ENCODE data around the gene TLR9. TPM values are rescaled to one million over a fixed set of nuclear protein-coding genes. Genes with fewer than 3 reads are reported as not detected.
A peak's percentile ranks its signal among the peaks of the same experiment; 100 is the strongest.

Gene TLR9
- total RNA-seq, 1 donor from 2014 or later = not detected

DNA sequence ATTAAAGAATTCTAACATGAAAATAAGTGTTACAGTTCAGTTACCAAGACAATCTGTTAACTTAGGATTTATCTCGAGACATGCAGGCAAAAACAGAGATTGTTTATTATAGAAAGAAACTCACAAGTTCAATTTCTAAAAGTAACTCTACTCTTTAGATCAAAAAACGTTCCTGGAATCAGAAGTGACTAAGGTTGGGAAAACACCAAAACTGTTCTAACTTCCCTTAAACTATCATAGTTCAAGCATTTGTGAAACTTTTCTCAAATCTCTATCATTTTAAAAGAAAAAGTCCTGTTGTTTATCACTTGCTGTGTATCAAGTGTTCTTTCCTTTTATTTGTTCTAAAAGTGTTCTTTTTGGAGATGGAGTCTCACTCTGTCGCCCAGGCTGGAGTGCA is 44.3 kb upstream of the TLR9 start:
- intact Hi-C loops (cut with DNase I) = loop anchor here (5.0 kb wide), 1 partner anchor 52 kb away; no protein-coding TSS in a partner anchor
- peaks cover 0 to 53% of the 10 kb centered on the region in 2 donors for H3K36me3 ChIP-seq
- H3K27ac ChIP-seq = peak overlapping the region; percentile 47
- TF ChIP-seq POLR2A (IDR thresholded peaks at IDR 0.05) = no peak
- TF ChIP-seq, protein P1, sequence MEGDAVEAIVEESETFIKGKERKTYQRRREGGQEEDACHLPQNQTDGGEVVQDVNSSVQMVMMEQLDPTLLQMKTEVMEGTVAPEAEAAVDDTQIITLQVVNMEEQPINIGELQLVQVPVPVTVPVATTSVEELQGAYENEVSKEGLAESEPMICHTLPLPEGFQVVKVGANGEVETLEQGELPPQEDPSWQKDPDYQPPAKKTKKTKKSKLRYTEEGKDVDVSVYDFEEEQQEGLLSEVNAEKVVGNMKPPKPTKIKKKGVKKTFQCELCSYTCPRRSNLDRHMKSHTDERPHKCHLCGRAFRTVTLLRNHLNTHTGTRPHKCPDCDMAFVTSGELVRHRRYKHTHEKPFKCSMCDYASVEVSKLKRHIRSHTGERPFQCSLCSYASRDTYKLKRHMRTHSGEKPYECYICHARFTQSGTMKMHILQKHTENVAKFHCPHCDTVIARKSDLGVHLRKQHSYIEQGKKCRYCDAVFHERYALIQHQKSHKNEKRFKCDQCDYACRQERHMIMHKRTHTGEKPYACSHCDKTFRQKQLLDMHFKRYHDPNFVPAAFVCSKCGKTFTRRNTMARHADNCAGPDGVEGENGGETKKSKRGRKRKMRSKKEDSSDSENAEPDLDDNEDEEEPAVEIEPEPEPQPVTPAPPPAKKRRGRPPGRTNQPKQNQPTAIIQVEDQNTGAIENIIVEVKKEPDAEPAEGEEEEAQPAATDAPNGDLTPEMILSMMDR (IDR thresholded peaks at IDR 0.05) = no peak
- no peak for TF ChIP-seq POLR2AphosphoS5 (IDR thresholded peaks at IDR 0.05; ENCODE audit: insufficient read depth in 1 of 2, low read depth in 1 of 2)
- no peak for DNase-seq (ENCODE audit: extremely low spot score in 2 of 2)
- peaks cover 79% of the 10 kb centered on the region for H3K4me1 ChIP-seq
- H3K4me3 ChIP-seq = no peak overlapping the region
- no peaks in the 10 kb centered on the region for H3K27me3 ChIP-seq
- no peaks in the 10 kb centered on the region for H3K9me3 ChIP-seq

DNA sequence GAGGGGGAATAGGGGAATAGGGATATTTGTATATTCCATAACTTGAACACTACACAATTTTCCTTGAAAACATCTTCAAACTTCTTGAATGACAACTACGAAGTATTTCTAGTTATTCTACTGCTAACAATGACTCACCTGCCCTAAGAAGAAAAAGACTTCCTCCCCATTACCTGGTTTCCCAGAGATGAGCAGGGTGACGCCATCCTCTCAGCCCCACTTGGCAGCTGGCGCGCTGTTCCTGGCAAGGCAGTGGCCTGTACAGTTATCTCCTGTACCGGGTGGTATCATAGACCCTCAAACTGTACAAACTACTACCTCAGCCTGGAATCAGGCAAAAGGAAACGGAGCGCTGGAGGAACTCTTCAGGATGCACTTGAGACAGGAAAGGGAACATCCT is 42.6 kb upstream of the TLR9 start:
- intact Hi-C loops (cut with DNase I) = no loop called here
- Histone ChIP-seq H3K36me3 (peaks cover 0 to 68% of the 10 kb centered on the region in 2 donors), H3K4me3 (no peak overlapping the region), H3K4me1 (peaks cover 66% of the 10 kb centered on the region), H3K27me3 (no peaks in the 10 kb centered on the region), H3K9me3 (no peaks in the 10 kb centered on the region), H3K27ac (no peak overlapping the region)
- DNase-seq (ENCODE audit: extremely low spot score in 2 of 2) = no peak
- TF ChIP-seq POLR2AphosphoS5 (IDR thresholded peaks at IDR 0.05; ENCODE audit: insufficient read depth in 1 of 2, low read depth in 1 of 2) (no peak), POLR2A (IDR thresholded peaks at IDR 0.05) (no peak)
- TF ChIP-seq, protein P1 (IDR thresholded peaks at IDR 0.05) = no peak

- no peak overlapping the region for H3K27ac ChIP-seq
- intact Hi-C loops (cut with DNase I) = no loop called here
- H3K36me3 ChIP-seq = peaks cover 0 to 88% of the 10 kb centered on the region in 2 donors
- peaks cover 40% of the 10 kb centered on the region for H3K4me1 ChIP-seq
- H3K9me3 ChIP-seq = no peaks in the 10 kb centered on the region
- DNase-seq (ENCODE audit: extremely low spot score in 2 of 2) = no peak
- no peak overlapping the region for H3K4me3 ChIP-seq
- H3K27me3 ChIP-seq = no peaks in the 10 kb centered on the region
- TF ChIP-seq POLR2AphosphoS5 (IDR thresholded peaks at IDR 0.05; ENCODE audit: insufficient read depth in 1 of 2, low read depth in 1 of 2) (no peak), POLR2A (IDR thresholded peaks at IDR 0.05) (no peak)
- TF ChIP-seq, protein P1 (IDR thresholded peaks at IDR 0.05) = no peak
Observed at GRCh38 chr3:52265387-52265786, 39.9 kb upstream of the TLR9 start.

DNA sequence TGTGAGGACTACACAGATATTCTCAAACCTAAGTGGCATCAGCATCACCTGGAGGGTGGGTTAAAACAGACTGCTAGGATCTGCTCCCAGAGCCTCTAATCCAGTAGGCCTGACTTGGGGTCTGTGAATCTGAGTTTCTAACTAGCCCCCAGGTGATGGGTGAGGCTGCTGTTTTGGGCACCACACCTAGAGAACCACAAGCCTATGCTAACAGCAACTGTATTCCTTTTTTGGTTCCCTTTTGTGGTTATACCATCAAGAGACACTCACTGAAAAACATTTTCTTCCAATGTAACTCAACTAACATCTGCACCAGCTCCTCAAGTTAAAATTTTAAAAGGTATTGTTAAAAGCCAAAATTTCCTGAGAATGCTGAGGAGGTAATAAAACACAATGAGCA is 37.0 kb upstream of the TLR9 start:
- intact Hi-C loops (cut with DNase I) = no loop called here
- no peak for DNase-seq (ENCODE audit: extremely low spot score in 2 of 2)
- TF ChIP-seq POLR2A (IDR thresholded peaks at IDR 0.05) = no peak
- no peak for TF ChIP-seq POLR2AphosphoS5 (IDR thresholded peaks at IDR 0.05; ENCODE audit: insufficient read depth in 1 of 2, low read depth in 1 of 2)
- TF ChIP-seq, protein P1 (IDR thresholded peaks at IDR 0.05) = no peak

DNA sequence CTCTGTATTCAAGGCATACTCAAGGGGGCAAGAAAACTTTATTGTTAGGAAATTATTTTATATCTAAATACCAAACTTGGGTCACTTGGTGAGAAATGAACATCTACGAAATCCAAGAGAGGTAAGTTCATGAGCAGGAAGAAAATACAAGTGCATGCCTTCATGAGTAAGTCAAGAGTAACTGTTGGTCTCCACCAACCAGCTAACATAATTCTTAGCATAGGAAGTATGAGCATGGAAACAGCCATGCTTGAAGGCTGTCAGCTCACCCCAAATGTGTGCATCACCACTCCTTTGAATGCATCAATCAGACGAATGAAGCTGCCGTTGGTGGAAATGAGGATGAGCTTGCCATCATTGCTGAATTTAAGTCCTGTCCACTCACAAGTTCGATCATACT is 34.0 kb upstream of the TLR9 start:
- no peak for DNase-seq (ENCODE audit: extremely low spot score in 2 of 2)
- TF ChIP-seq, protein P1 (IDR thresholded peaks at IDR 0.05) = no peak
- TF ChIP-seq POLR2AphosphoS5 (IDR thresholded peaks at IDR 0.05; ENCODE audit: insufficient read depth in 1 of 2, low read depth in 1 of 2) (no peak), POLR2A (IDR thresholded peaks at IDR 0.05) (no peak)
- Histone ChIP-seq H3K27me3 (no peaks in the 10 kb centered on the region), H3K36me3 (peaks cover 0 to 98% of the 10 kb centered on the region in 2 donors), H3K9me3 (no peaks in the 10 kb centered on the region), H3K27ac (no peak overlapping the region), H3K4me1 (peaks cover 4% of the 10 kb centered on the region), H3K4me3 (no peak overlapping the region)
- intact Hi-C loops (cut with DNase I) = no loop called here

More for the DNA sequence above, 37.0 kb upstream of the TLR9 start:
- Histone ChIP-seq H3K4me1 (peaks cover 11% of the 10 kb centered on the region), H3K36me3 (peaks cover 0 to 97% of the 10 kb centered on the region in 2 donors), H3K27me3 (no peaks in the 10 kb centered on the region), H3K4me3 (no peak overlapping the region), H3K27ac (no peak overlapping the region), H3K9me3 (no peaks in the 10 kb centered on the region)

Measured in vagina (tissue), 2 donors.